MCF 10A (cell line): Measurements from ENCODE around the gene KIRREL3. TPM values are rescaled to one million over a fixed set of nuclear protein-coding genes. Genes with fewer than 3 reads are reported as not detected.

ENCODE experiments used
- BruUV-seq: library from RNA; stranded (reverse); fragments of 400-500 nt; replicated peaks from 2 replicates; lab custom pipeline; 2021; lab: Mats Ljungman, UMichigan
- CTCF ChIA-PET: fragments of 300-600 bp; sonication (Branson Sonifier 250); formaldehyde crosslinking; extraction: SDS; loops from one replicate; lab custom pipeline; 2021; ENCODE audit warnings: antibody characterized with exemption, inconsistent platforms; lab: Yijun Ruan, JAX
- POLR2A ChIA-PET: fragments of 300-600, 350-650 bp; sonication (Branson Sonifier 250); formaldehyde crosslinking; extraction: SDS; loops from one replicate; lab custom pipeline; 2020; ENCODE audit warnings: antibody characterized with exemption, inconsistent platforms; lab: Yijun Ruan, JAX
- DNase-seq: peaks from one replicate; pipeline ENCODE4 v3.0.0-alpha.2; 2018; ENCODE audit not compliant: unreplicated experiment
- H3K27ac Mint-ChIP-seq: one replicate; pipeline ENCODE4 v1.8.0; 2022; ENCODE audit warnings: mild to moderate bottlenecking, low read depth, mixed read lengths; ENCODE audit not compliant: unreplicated experiment
- H3K27me3 Mint-ChIP-seq: one replicate; pipeline ENCODE4 v1.8.0; 2022; ENCODE audit warnings: mixed read lengths; ENCODE audit not compliant: insufficient read depth, unreplicated experiment
- H3K36me3 Mint-ChIP-seq: one replicate; pipeline ENCODE4 v1.8.0; 2022; ENCODE audit warnings: mild to moderate bottlenecking, moderate library complexity, mixed read lengths; ENCODE audit not compliant: insufficient read depth, unreplicated experiment
- H3K4me1 Mint-ChIP-seq: one replicate; pipeline ENCODE4 v1.8.0; 2022; ENCODE audit warnings: mixed read lengths; ENCODE audit not compliant: insufficient read depth, unreplicated experiment
- H3K4me3 Mint-ChIP-seq: one replicate; pipeline ENCODE4 v1.8.0; 2022; ENCODE audit warnings: mild to moderate bottlenecking, moderate library complexity, mixed read lengths; ENCODE audit not compliant: unreplicated experiment
- H3K9me3 Mint-ChIP-seq: one replicate; pipeline ENCODE4 v1.8.0; 2022; ENCODE audit warnings: mixed read lengths; ENCODE audit not compliant: unreplicated experiment
- CTCF ChIP-seq: fragments of 200-600 bp; IDR thresholded peaks from one replicate; pipeline ENCODE4 v1.8.0; 2022; ENCODE audit warnings: antibody characterized with exemption, mild to moderate bottlenecking; ENCODE audit not compliant: unreplicated experiment
- intact Hi-C: fragments of 100-400 bp; cut with micrococcal nuclease; formaldehyde crosslinking; loops from 2 replicates; pipeline ENCODE4 v1.14.1; 2022
- total RNA-seq: library from RNA; stranded (reverse); gene quantifications from 2 replicates; pipeline ENCODE4 v1.2.3, GENCODE V29; 2022

Gene KIRREL3
- total RNA-seq, 1 experiment from 2014 or later = not detected

GRCh38 chr11:126512741-126513715 is 487.5 kb downstream of the KIRREL3 start:
- no TSS peak for BruUV-seq
- Mint-ChIP-seq H3K27me3 (peaks cover 15% of the 10 kb centered on the region), H3K9me3 (no peaks in the 10 kb centered on the region), H3K36me3 (no peaks in the 10 kb centered on the region), H3K4me1 (no peaks in the 10 kb centered on the region), H3K4me3 (no peak overlapping the region), H3K27ac (no peak overlapping the region)
- no peak for DNase-seq
- TF ChIP-seq CTCF = no peak
- ChIA-PET CTCF (interaction anchor here (0.6 kb wide), 1 partner anchor 501 kb away, joined by 3 read pairs; no protein-coding TSS in a partner anchor), POLR2A (no interaction called here)
- intact Hi-C loops = no loop called here

- intact Hi-C loops = no loop called here
- CTCF ChIA-PET = interaction anchor here (0.6 kb wide), 1 partner anchor 502 kb away, joined by 3 read pairs; no protein-coding TSS in a partner anchor
- no peak for DNase-seq
- peaks cover 15% of the 10 kb centered on the region for H3K27me3 Mint-ChIP-seq
- no peaks in the 10 kb centered on the region for H3K4me1 Mint-ChIP-seq
- H3K36me3 Mint-ChIP-seq = no peaks in the 10 kb centered on the region
- POLR2A ChIA-PET = no interaction called here
- BruUV-seq = no TSS peak
- H3K4me3 Mint-ChIP-seq = no peak overlapping the region
- no peak for TF ChIP-seq CTCF
- H3K9me3 Mint-ChIP-seq = no peaks in the 10 kb centered on the region
- no peak overlapping the region for H3K27ac Mint-ChIP-seq
Measured at GRCh38 chr11:126512251-126512650, 488.3 kb downstream of the KIRREL3 start.

GRCh38 chr11:126511475-126512115 is 489.0 kb downstream of the KIRREL3 start:
- TF ChIP-seq CTCF = no peak
- no TSS peak for BruUV-seq
- H3K27ac Mint-ChIP-seq = no peak overlapping the region
- peaks cover 15% of the 10 kb centered on the region for H3K27me3 Mint-ChIP-seq
- intact Hi-C loops = no loop called here
- no peaks in the 10 kb centered on the region for H3K9me3 Mint-ChIP-seq
- H3K36me3 Mint-ChIP-seq = no peaks in the 10 kb centered on the region
- no peak overlapping the region for H3K4me3 Mint-ChIP-seq
- H3K4me1 Mint-ChIP-seq = no peaks in the 10 kb centered on the region
- ChIA-PET CTCF (no interaction called here), POLR2A (no interaction called here)
- no peak for DNase-seq
